Left lung (tissue), 10 donors: ENCODE measurements around the gene TBC1D10A. TPM values are rescaled to one million over a fixed set of nuclear protein-coding genes. Genes with fewer than 3 reads are reported as not detected.
A peak's percentile ranks its signal among the peaks of the same experiment; 100 is the strongest.

ENCODE experiments used
- ATAC-seq: fragments of 200-7000 bp; cut with Tn5 transposase; one replicate; pipeline ENCODE4 v1.9.1; 2020; ENCODE audit warnings: moderate library complexity
- DNase-seq, 4 donors: peaks; one replicate each; pipeline ENCODE4 v3.0.0-alpha.2; 2013 to 2020
- H3K27ac ChIP-seq, 2 donors: fragments of 200-600 bp; sonication (generic) in 1 of 2; one replicate each; pipeline versions ENCODE4 v1.5.0 to v1.8.0; 2020 to 2021
- H3K27me3 ChIP-seq, 2 donors: fragments of 200-600 bp; sonication (generic) in 1 of 2; one replicate each; pipeline versions ENCODE4 v1.5.0 to v1.8.0; 2020 to 2021
- H3K36me3 ChIP-seq, 2 donors: fragments of 200-600 bp; sonication (generic) in 1 of 2; one replicate each; pipeline versions ENCODE4 v1.5.0 to v1.8.0; 2020 to 2021
- H3K4me1 ChIP-seq, 2 donors: fragments of 200-600 bp; one replicate each; pipeline ENCODE4 v1.8.0; 2021
- H3K4me3 ChIP-seq, 2 donors: fragments of 200-600 bp; sonication (generic) in 1 of 2; one replicate each; pipeline versions ENCODE4 v1.5.0 to v1.8.0; 2020 to 2021; ENCODE audit warnings: mild to moderate bottlenecking in 1 of 2
- H3K9me3 ChIP-seq, 2 donors: fragments of 200-600 bp; sonication (generic) in 1 of 2; one replicate each; pipeline versions ENCODE4 v1.5.0 to v1.8.0; 2020 to 2021
- intact Hi-C, 2 donors: fragments of 100-400 bp; cut with DNase I; formaldehyde crosslinking; loops; one replicate each; pipeline versions ENCODE4 v1.11.2 to v1.14.2; 2022
- polyA plus RNA-seq, 6 donors: library from polyadenylated mRNA; unstranded; fragments of 120-200 nt; gene quantifications; one replicate each; pipeline ENCODE4 v1.2.1, GENCODE V29; 2013; ENCODE audit not compliant: insufficient read length in 6 of 6
- total RNA-seq, 2 donors: library from RNA; stranded (reverse); fragmentation: NEBNext Ultra II Directional; extraction: Animal tissue kit (Norgen Biotek cat#: 25700); gene quantifications; one replicate each; pipeline ENCODE4 v1.2.1, GENCODE V29; 2021
- TF ChIP-seq, protein P1 (sequence below), 2 donors: fragments of 200-600 bp; sonication (generic) in 1 of 2; IDR thresholded peaks; one replicate each; pipeline versions ENCODE4 v1.5.0 to v1.8.0; 2021; ENCODE audit warnings: antibody characterized with exemption in 2 of 2
- donor health status: DM: no; HTN: yes; CAD: no.
- donor health status: DM: no; HTN: no; CAD: no.

The TBC1D10A gene
- total and polyA plus RNA-seq, 8 donors: 15.4 to 25.4 (median 18.2) TPM

- intact Hi-C loops: loop anchor here (5.0 to 10.0 kb wide), 2 partner anchors 96 to 99 kb away; partner anchors contain the start of gene RNF215 (in 2 of the 2)
- DNase-seq: peak in 1 of 4 donors; percentile 40
- peaks cover 0 to 35% of the 10 kb centered on the region in 2 donors for H3K36me3 ChIP-seq
Measured at GRCh38 chr22:30288419-30289140, 38.2 kb downstream of the TBC1D10A start.

GRCh38 chr22:30287648-30288418 lies 38.9 kb downstream of the TBC1D10A start:
- Histone ChIP-seq H3K27me3 (no peaks in the 10 kb centered on the region), H3K4me1 (peaks cover 31 to 67% of the 10 kb centered on the region in 2 donors), H3K9me3 (no peaks in the 10 kb centered on the region), H3K27ac (peak overlapping the region; percentile 85 to 88), H3K36me3 (peaks cover 0 to 27% of the 10 kb centered on the region in 2 donors), H3K4me3 (peak overlapping the region; percentile 89 to 96)
- peak; percentile 75 for ATAC-seq
- TF ChIP-seq, protein P1, sequence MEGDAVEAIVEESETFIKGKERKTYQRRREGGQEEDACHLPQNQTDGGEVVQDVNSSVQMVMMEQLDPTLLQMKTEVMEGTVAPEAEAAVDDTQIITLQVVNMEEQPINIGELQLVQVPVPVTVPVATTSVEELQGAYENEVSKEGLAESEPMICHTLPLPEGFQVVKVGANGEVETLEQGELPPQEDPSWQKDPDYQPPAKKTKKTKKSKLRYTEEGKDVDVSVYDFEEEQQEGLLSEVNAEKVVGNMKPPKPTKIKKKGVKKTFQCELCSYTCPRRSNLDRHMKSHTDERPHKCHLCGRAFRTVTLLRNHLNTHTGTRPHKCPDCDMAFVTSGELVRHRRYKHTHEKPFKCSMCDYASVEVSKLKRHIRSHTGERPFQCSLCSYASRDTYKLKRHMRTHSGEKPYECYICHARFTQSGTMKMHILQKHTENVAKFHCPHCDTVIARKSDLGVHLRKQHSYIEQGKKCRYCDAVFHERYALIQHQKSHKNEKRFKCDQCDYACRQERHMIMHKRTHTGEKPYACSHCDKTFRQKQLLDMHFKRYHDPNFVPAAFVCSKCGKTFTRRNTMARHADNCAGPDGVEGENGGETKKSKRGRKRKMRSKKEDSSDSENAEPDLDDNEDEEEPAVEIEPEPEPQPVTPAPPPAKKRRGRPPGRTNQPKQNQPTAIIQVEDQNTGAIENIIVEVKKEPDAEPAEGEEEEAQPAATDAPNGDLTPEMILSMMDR (IDR thresholded peaks at IDR 0.05): peak; percentile 59 to 79
- peak; percentile 79 to 92 (median 90) for DNase-seq
- intact Hi-C loops: loop anchor here (5.0 to 10.0 kb wide), 2 partner anchors 97 to 99 kb away; partner anchors contain the start of gene RNF215 (in 2 of the 2)

More at GRCh38 chr22:30288419-30289140, 38.2 kb downstream of the TBC1D10A start:
- no peak for ATAC-seq
- H3K4me3 ChIP-seq: peak overlapping the region; percentile 89 to 96
- no peaks in the 10 kb centered on the region for H3K27me3 ChIP-seq
- H3K4me1 ChIP-seq: peaks cover 31 to 60% of the 10 kb centered on the region in 2 donors
- TF ChIP-seq, protein P1 (IDR thresholded peaks at IDR 0.05): no peak
- peak overlapping the region; percentile 85 to 88 for H3K27ac ChIP-seq
- no peaks in the 10 kb centered on the region for H3K9me3 ChIP-seq

GRCh38 chr22:30286813-30287647 lies 39.7 kb downstream of the TBC1D10A start:
- H3K9me3 ChIP-seq: no peaks in the 10 kb centered on the region
- intact Hi-C loops: loop anchor here (5.0 to 10.0 kb wide), 2 partner anchors 98 to 100 kb away; partner anchors contain the start of gene RNF215 (in 2 of the 2)
- DNase-seq (peak in 2 of 4 donors; percentile 83 to 97), ATAC-seq (no peak)
- no peaks in the 10 kb centered on the region for H3K27me3 ChIP-seq
- TF ChIP-seq, protein P1 (IDR thresholded peaks at IDR 0.05): peak; percentile 84 to 96
- H3K4me1 ChIP-seq: peaks cover 31 to 69% of the 10 kb centered on the region in 2 donors
- H3K27ac ChIP-seq: no peak overlapping the region
- H3K4me3 ChIP-seq: no peak overlapping the region
- peaks cover 0 to 19% of the 10 kb centered on the region in 2 donors for H3K36me3 ChIP-seq

DNA sequence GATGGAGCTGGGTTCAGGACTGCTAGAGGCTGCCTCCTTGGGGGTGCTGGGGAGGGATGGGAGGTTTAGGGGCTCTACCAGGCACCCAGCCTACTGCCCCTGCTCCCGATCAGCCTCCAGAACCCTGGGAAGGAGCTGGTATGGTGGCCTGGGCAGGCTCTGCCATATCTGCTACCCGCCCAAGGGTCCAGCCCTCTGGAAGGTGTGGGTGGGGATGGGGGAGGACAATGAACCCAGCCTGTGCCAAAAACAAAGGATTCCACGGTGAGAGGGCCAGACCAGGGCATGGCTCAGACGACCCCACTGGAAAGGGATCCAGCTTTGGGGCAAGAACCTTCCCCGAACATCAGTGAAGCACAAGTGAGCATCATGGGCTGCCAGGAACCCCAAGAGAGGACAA lies 40.4 kb downstream of the TBC1D10A start:
- peaks cover 0 to 12% of the 10 kb centered on the region in 2 donors for H3K36me3 ChIP-seq
- no peak for DNase-seq
- no peaks in the 10 kb centered on the region for H3K27me3 ChIP-seq
- ATAC-seq: no peak
- H3K27ac ChIP-seq: no peak overlapping the region
- H3K4me1 ChIP-seq: peaks cover 29 to 67% of the 10 kb centered on the region in 2 donors
- H3K9me3 ChIP-seq: no peaks in the 10 kb centered on the region
- intact Hi-C loops: loop anchor here (5.0 to 10.0 kb wide), 2 partner anchors 98 to 101 kb away; partner anchors contain the start of gene RNF215 (in 2 of the 2)
- TF ChIP-seq, protein P1 (IDR thresholded peaks at IDR 0.05): no peak
- no peak overlapping the region for H3K4me3 ChIP-seq
